ENCODE measurements around the gene COCH.
A peak's percentile ranks its signal among the peaks of the same experiment; 100 is the strongest.

The COCH gene

GRCh38 chr14:30869551-30870155, 4.7 kb upstream of the COCH start:
- TF ChIP-seq CTCF (IDR thresholded peaks at IDR 0.05; ENCODE audit: insufficient read depth, low read length, poor library complexity, severe bottlenecking): no peak
- Histone ChIP-seq H3K4me3 (replicated peaks; ENCODE audit: low read depth, low read length) (no peak overlapping the region), H3K27me3 (replicated peaks; ENCODE audit: control insufficient read depth, insufficient read depth, low read length) (no peaks in the 10 kb centered on the region), H3K36me3 (ENCODE audit: control insufficient read depth, insufficient read depth, low read length) (no peaks in the 10 kb centered on the region)
- no peak for DNase-seq (ENCODE audit: extremely low read depth, insufficient read length)

GRCh38 chr14:30872602-30873001, 1.8 kb upstream of the COCH start:
- no peaks in the 10 kb centered on the region; the same call in 1 of the 2 replicates for H3K27me3 ChIP-seq (replicated peaks; ENCODE audit: control insufficient read depth, insufficient read depth, low read length)
- DNase-seq (ENCODE audit: extremely low read depth, insufficient read length): no peak
- no peak for TF ChIP-seq CTCF (IDR thresholded peaks at IDR 0.05; ENCODE audit: insufficient read depth, low read length, poor library complexity, severe bottlenecking)
- H3K36me3 ChIP-seq (ENCODE audit: control insufficient read depth, insufficient read depth, low read length): no peaks in the 10 kb centered on the region
- no peak overlapping the region for H3K4me3 ChIP-seq (replicated peaks; ENCODE audit: low read depth, low read length)

DNA sequence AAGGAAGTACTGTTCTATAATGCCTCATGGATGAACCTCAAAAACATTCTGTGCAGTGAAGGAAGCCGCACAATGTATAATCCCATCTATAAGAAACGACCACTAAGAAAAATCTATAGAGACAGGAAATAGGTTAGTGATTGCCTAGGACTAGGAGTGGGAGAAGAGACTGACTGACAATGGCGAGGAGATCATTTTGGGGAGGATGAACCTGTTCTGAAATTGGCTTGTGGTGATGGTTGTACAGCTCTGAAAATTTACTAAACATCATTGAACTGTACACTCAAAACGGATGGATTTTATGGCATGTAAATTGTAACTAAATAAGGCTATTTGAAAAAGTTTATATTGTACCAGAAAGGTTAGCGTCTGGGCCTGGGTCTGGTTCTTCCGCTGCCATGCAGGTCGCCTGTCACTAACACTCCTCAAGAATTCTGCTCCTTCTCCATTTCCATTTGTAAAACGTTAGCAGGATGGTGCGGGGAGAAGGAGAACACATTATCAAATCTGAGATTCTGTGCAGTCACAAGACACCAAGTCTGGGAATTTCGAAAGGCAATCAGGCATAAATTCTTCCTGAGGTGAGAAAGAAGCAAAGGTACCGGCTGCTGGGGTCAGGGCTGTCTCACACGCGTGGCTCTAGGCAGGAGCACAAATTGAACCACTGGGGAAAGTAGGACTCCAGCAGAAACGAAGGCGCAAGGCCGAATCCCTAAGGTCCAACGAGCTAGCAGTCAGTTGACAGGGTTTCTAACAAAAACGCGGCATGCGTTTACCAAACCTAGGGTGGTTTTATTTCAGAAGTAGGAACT, 845 bp upstream of the COCH start:
- DNase-seq (ENCODE audit: extremely low read depth, insufficient read length): no peak
- Histone ChIP-seq H3K36me3 (ENCODE audit: control insufficient read depth, insufficient read depth, low read length) (no peaks in the 10 kb centered on the region), H3K27me3 (replicated peaks; ENCODE audit: control insufficient read depth, insufficient read depth, low read length) (no peaks in the 10 kb centered on the region; the same call in 1 of the 2 replicates), H3K4me3 (replicated peaks; ENCODE audit: low read depth, low read length) (peak overlapping the region; percentile 71)
- TF ChIP-seq CTCF (IDR thresholded peaks at IDR 0.05; ENCODE audit: insufficient read depth, low read length, poor library complexity, severe bottlenecking): no peak

- DNase-seq (ENCODE audit: extremely low read depth, insufficient read length): peak; percentile 65
- Histone ChIP-seq H3K27me3 (replicated peaks; ENCODE audit: control insufficient read depth, insufficient read depth, low read length) (no peaks in the 10 kb centered on the region; the same call in 1 of the 2 replicates), H3K4me3 (replicated peaks; ENCODE audit: low read depth, low read length) (peak overlapping the region; percentile 71), H3K36me3 (ENCODE audit: control insufficient read depth, insufficient read depth, low read length) (no peaks in the 10 kb centered on the region)
- TF ChIP-seq CTCF (IDR thresholded peaks at IDR 0.05; ENCODE audit: insufficient read depth, low read length, poor library complexity, severe bottlenecking): no peak
Measured at GRCh38 chr14:30874999-30875787, 834 bp downstream of the COCH start.

DNA sequence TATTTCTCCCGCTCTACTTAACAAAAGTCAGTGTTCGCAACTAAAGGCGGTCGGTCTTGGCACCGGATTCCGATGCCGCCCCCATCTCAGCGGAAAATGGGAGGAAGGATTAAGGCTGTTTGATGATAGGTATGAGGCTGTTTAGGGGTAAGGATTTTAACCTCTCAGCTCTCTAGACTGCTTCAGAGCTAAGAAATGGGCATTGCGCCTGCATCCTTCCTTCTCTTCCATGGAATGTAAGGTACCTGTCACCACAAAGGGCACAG, 1.4 kb downstream of the COCH start:
- TF ChIP-seq CTCF (IDR thresholded peaks at IDR 0.05; ENCODE audit: insufficient read depth, low read length, poor library complexity, severe bottlenecking): no peak
- H3K27me3 ChIP-seq (replicated peaks; ENCODE audit: control insufficient read depth, insufficient read depth, low read length): no peaks in the 10 kb centered on the region; the same call in 1 of the 2 replicates
- H3K4me3 ChIP-seq (replicated peaks; ENCODE audit: low read depth, low read length): no peak overlapping the region; the same call in 1 of the 2 replicates
- no peak for DNase-seq (ENCODE audit: extremely low read depth, insufficient read length)
- no peaks in the 10 kb centered on the region for H3K36me3 ChIP-seq (ENCODE audit: control insufficient read depth, insufficient read depth, low read length)
